NT2/D1 (cell line): ENCODE measurements around the gene GRIN2C.

Experiments
- DNase-seq: peaks from one replicate; pipeline ENCODE4 v3.0.0-alpha.2; 2011; ENCODE audit warnings: low read depth, low spot score
- H3K27me3 ChIP-seq: 2 replicates; pipeline ENCODE4 v1.6.0; 2011; ENCODE audit warnings: mild to moderate bottlenecking; ENCODE audit not compliant: insufficient read length, insufficient read depth
- H3K36me3 ChIP-seq: 2 replicates; pipeline ENCODE4 v1.6.1; 2011; ENCODE audit warnings: mild to moderate bottlenecking, low read length, mixed read lengths; ENCODE audit not compliant: insufficient read depth, insufficient read length
- H3K4me1 ChIP-seq: 2 replicates; pipeline ENCODE4 v1.5.1; 2011; ENCODE audit not compliant: insufficient read depth, insufficient read length
- H3K4me3 ChIP-seq: 2 replicates; pipeline ENCODE4 v1.5.1; 2011; ENCODE audit warnings: low read depth; ENCODE audit not compliant: insufficient read length
- H3K9ac ChIP-seq: 2 replicates; pipeline ENCODE4 v1.6.0; 2011; ENCODE audit warnings: low read depth; ENCODE audit not compliant: insufficient read length
- H3K9me3 ChIP-seq: 2 replicates; pipeline ENCODE4 v1.5.1; 2011; ENCODE audit warnings: mild to moderate bottlenecking, low read length; ENCODE audit not compliant: insufficient read depth
- SUZ12 ChIP-seq: IDR thresholded peaks from 2 replicates; pipeline ENCODE4 v1.6.1; 2011; ENCODE audit not compliant: insufficient read length, insufficient read depth; ENCODE audit errors: extremely low read depth
- YY1 ChIP-seq: IDR thresholded peaks from 2 replicates; pipeline ENCODE4 v1.6.1; 2011; ENCODE audit not compliant: insufficient read length, insufficient read depth
- ZNF274 ChIP-seq: IDR thresholded peaks from 2 replicates; pipeline ENCODE4 v1.6.1; 2011; ENCODE audit warnings: mild to moderate bottlenecking, low read depth, low read length

Gene GRIN2C

DNA sequence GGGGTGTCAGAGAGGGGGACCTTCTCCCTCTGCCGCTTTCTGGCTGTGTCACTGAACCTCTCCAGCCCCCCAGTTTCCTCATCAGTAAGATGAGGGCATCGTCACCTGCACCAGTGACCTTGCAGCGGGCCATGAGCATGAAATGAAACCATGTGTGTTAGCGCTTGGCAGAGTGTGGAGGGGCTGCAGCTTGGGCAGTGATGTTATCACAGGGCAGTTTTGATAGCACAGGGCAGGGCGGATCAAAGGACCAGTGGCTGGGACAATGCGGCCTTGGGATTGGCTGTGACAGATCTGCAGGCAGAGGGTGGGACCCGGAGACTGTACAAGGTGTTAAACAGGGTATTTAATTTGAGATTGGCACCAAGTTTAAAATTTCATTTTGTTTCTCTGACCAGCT is 44.6 kb downstream of the GRIN2C start:
- H3K4me3 ChIP-seq, result no peak overlapping the region
- H3K27me3 ChIP-seq, result no peaks in the 10 kb centered on the region
- DNase-seq, result no peak
- TF ChIP-seq SUZ12, result no peak
- no peak for TF ChIP-seq YY1
- TF ChIP-seq ZNF274, result no peak
- no peak overlapping the region for H3K9ac ChIP-seq
- H3K9me3 ChIP-seq, result no peaks in the 10 kb centered on the region
- H3K36me3 ChIP-seq, result peaks cover 41% of the 10 kb centered on the region
- peaks cover 3% of the 10 kb centered on the region for H3K4me1 ChIP-seq

GRCh38 chr17:74814453-74814852 is 45.2 kb downstream of the GRIN2C start:
- no peak overlapping the region for H3K4me3 ChIP-seq
- no peak overlapping the region for H3K9ac ChIP-seq
- no peaks in the 10 kb centered on the region for H3K27me3 ChIP-seq
- no peak for DNase-seq
- TF ChIP-seq SUZ12, result no peak
- TF ChIP-seq ZNF274, result no peak
- no peak for TF ChIP-seq YY1
- H3K4me1 ChIP-seq, result peaks cover 2% of the 10 kb centered on the region
- peaks cover 38% of the 10 kb centered on the region for H3K36me3 ChIP-seq
- no peaks in the 10 kb centered on the region for H3K9me3 ChIP-seq

GRCh38 chr17:74812109-74813009 is 47.3 kb downstream of the GRIN2C start:
- Histone ChIP-seq H3K9ac (no peak overlapping the region), H3K36me3 (peaks cover 42% of the 10 kb centered on the region), H3K9me3 (no peaks in the 10 kb centered on the region), H3K4me1 (peaks cover 2% of the 10 kb centered on the region), H3K27me3 (no peaks in the 10 kb centered on the region), H3K4me3 (no peak overlapping the region)
- DNase-seq, result no peak
- TF ChIP-seq ZNF274, result no peak
- TF ChIP-seq YY1, result no peak
- no peak for TF ChIP-seq SUZ12

GRCh38 chr17:74810699-74811485 is 48.8 kb downstream of the GRIN2C start:
- TF ChIP-seq SUZ12 (no peak), YY1 (no peak), ZNF274 (no peak)
- Histone ChIP-seq H3K27me3 (no peaks in the 10 kb centered on the region), H3K36me3 (peaks cover 50% of the 10 kb centered on the region), H3K9me3 (no peaks in the 10 kb centered on the region), H3K4me1 (peaks cover 2% of the 10 kb centered on the region), H3K4me3 (no peak overlapping the region), H3K9ac (no peak overlapping the region)
- no peak for DNase-seq

GRCh38 chr17:74808714-74809430 is 50.8 kb downstream of the GRIN2C start:
- H3K9me3 ChIP-seq, result no peaks in the 10 kb centered on the region
- peaks cover 2% of the 10 kb centered on the region for H3K4me1 ChIP-seq
- peaks cover 52% of the 10 kb centered on the region for H3K36me3 ChIP-seq
- no peak overlapping the region for H3K9ac ChIP-seq
- no peaks in the 10 kb centered on the region for H3K27me3 ChIP-seq
- no peak for TF ChIP-seq ZNF274
- TF ChIP-seq SUZ12, result no peak
- no peak for TF ChIP-seq YY1
- no peak overlapping the region for H3K4me3 ChIP-seq
- no peak for DNase-seq

DNA sequence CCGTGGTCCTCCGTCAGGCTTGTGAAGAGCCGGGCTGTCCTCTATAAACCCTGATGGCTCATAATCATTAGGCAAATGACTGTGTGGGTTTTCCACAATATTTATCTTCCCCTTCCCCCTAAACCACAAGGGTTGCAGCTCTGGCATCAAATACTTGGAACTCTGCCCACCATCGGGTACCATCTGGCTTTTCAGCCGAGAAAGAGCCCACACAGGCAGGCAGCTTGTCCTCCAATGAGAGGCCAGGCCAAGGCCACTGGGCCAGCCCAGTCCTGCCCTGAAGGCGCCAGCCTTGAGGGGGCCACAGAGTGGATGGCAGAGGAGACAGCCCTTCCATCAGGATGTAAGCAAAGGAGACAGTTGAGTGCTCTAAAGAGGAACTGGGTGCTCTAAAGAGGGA is 51.8 kb downstream of the GRIN2C start:
- TF ChIP-seq ZNF274 (no peak), YY1 (no peak), SUZ12 (no peak)
- H3K4me1 ChIP-seq, result peaks cover 2% of the 10 kb centered on the region
- H3K9ac ChIP-seq, result no peak overlapping the region
- H3K36me3 ChIP-seq, result peaks cover 55% of the 10 kb centered on the region
- no peaks in the 10 kb centered on the region for H3K9me3 ChIP-seq
- no peak for DNase-seq
- H3K27me3 ChIP-seq, result no peaks in the 10 kb centered on the region
- H3K4me3 ChIP-seq, result no peak overlapping the region
